GM18505 (cell line): ENCODE measurements around the gene PLXNA2.

Source experiments
- ATAC-seq: cut with Tn5 transposase; IDR thresholded peaks from one replicate; pipeline ENCODE4 v1.9.1; 2021; ENCODE audit not compliant: unreplicated experiment
- POLR2A ChIP-seq: IDR thresholded peaks from 4 replicates; pipeline ENCODE4 v1.6.1; 2011; ENCODE audit warnings: borderline replicate concordance; ENCODE audit not compliant: insufficient read depth, insufficient read length; ENCODE audit errors: extremely low read depth

PLXNA2 gene

DNA sequence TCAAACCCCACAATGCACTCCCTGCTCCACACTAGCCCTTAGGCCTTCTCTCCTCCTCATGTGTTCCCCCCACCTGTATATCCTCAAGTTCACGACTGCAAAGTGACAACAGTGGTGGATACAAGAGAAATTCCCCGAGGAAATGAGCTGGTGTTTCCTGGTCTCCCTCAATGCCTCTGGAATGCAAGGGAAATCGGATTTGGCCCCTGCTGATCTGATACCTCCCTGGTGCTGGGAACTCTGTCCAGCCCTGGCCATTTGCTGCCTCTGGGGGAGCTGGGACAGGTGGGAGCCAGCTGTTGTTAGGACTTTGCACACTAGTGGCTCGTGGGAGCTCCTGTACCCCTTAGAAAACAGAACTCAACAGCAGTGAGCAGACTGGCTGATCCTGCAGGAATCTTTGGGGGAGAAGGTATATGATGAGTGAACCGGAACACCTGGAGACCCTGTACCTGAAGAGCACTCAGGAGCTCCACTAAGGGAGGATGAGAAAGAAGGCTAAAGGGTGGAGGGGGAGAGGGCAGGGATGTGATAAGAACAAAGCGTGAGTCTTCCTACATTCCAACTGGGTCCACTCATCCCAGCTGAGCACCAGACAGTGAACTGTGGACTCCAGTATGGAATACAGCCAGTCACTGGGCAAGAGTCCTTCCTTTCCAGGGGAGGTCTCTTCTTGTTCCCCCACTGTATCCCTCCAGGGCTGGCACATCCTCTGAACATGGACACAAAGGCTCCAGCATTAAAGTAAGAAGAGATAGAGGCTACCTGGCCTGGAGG is 69.3 kb downstream of the PLXNA2 start:
- no peak for ATAC-seq
- TF ChIP-seq POLR2A: no peak

DNA sequence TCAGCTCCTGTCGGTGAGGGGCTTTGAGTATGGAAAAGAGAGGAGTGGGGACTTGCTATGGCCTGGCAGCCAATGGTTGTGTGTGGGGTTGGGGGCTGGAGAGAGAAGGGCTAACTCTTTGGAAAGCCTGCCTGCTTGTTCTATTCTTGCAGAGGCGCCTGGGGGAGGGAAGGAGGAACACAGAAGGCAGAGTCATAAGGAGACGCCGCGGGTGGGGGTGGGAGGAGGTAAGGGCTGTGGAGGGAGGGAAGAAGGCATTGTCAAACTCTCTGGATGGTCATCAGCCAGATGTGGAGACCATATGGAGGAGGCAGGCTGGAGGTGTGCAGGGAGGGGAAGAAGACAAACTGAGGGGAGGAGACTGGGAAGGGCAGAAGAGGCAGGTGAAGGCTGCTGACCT is 70.0 kb downstream of the PLXNA2 start:
- no peak for ATAC-seq
- TF ChIP-seq POLR2A: no peak

DNA sequence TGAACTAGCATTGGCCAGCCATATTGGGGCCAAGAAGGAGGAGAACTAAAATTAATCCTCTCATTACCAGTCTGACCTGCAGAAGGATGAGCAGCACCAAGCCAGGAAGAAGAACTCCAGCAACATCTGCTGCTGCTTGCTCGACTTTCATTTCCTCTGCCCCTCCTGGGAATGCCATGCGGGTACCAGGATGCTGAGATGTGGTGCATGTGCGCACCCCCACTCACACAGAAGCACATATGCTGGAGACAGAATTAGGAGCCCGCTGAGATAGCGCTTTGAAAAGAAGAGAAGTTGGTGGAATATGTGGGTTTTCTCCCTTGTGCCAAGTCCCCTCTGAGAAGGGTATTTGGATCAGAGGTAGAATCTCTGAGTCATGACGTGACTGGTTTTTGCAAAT is 70.4 kb downstream of the PLXNA2 start:
- TF ChIP-seq POLR2A: no peak
- no peak for ATAC-seq

DNA sequence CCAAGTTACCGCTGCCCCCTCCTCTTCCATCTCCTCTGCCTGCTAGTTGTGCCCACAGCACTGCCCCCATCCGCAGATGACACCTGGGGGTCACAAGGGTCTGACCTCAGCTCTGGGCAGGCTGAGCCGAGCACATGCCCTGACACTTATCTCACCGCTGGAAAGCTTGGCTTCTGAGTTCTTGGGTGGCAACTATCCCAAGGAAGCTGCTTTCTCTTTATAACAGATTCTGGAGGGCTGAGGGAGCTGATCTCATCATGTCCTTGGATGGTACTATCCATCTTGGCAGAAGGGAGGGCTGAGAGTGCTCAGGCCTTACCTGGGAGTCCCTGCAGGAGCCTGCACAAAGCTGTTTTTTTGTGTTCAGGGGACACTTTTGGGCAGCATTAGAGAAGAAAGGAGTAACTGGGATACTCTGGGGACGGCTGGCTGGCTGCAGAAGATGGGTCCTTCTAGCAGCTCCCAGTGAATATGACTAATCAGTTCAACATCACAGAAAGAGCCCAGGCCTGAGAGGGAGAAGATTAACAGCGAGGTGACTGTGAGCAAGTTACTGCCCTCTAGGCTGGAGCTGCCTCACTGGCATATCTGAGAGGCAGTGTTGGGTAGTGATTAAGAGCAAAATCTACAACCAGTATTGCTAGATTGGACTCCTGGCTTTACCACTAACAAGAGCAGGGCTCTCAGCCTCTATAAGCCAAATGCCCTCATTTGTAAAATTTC is 71.6 kb downstream of the PLXNA2 start:
- ATAC-seq: no peak
- TF ChIP-seq POLR2A: no peak

DNA sequence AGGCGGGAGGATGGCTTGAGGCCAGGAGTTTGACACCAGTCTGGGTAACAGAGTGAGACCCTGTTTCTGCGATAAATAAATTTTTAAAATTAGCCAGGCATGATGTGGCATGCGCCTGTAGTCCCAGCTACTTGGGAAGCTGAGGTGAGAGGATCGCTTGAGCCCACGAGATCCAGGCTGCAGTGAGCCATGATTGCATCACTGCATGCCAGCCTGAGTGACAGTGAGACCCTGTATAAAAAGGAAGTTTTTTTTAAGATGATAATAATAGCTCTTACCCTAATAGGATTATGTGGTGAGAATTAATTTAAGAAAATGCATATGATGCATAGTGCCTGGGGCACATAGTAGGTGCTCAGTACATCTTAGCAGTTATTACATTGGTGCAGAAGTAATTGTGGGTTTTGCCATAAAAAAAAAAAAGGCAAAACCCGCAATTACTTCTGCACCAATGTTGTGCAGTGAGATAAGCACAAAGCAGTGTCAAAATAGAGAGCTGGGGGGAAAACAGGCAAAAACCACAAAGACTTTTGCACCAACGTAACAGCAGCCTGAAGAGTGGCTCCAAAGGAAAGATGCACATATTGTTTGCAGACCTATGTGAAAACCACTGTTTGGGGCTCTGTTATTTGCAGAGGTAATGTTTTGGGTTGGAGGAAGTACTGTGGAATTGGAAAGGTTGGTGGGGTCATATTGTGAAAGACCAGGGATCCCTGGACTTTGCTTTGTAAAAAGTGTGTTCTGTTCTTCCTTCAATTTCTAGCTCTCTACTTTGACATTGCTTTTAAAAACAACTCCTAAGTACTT is 72.4 kb downstream of the PLXNA2 start:
- ATAC-seq: no peak
- no peak for TF ChIP-seq POLR2A

DNA sequence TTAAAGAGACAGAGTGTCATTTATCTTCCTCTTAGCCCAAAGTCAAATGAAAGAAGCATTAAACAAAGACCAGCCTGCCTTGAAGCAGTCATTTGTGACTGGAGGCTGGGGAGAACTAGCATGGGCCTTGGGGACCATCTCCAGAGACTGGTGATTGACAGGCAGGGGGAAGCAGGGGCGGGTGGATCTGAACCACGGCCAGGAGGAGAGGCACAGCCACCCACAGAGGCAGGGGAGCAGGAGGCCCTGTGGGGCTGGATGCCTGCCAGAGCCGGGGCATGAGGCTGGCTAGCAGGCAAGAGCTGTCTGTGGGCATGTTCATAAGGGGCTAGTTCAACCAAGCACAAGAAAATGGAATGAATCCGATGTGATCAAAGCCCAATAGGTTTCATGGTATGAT is 73.9 kb downstream of the PLXNA2 start:
- TF ChIP-seq POLR2A: no peak
- ATAC-seq: no peak

DNA sequence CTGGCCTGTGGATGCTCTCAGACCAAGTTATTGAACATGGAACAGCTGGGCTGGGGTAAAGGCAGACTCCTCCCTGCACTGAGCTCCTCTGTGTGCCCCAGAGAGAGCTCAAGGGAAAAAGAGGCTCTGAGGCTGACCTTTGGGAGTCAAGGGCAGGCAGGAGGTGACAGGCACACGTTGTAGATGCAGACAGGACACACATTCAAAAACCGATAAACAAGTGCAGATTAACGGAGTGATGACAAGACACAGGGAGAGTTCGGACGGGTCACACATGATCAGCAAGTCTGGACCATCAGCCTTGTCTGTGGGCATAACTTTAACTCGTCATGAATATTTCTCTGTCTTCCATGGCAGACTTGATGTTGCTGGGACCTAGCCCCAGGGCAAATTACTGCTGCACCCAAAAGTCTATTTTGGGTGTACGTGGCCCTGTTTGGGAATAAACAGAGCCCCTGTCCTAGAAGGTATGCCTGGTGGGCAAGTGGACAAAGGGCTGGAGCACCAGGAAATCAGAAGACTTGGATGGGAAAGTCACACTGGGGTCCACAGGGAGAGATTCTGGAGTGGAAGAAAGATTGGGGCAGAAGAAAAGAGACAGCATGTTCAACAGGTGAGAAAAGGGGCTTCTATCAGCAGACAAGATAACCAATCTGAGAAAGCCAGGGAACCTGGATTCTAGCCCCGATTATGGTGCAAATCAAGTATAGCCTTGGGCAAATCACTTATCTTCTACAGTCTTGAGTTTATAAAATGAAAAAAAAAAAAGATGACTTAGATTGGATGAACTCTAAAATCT is 74.9 kb downstream of the PLXNA2 start:
- no peak for TF ChIP-seq POLR2A

DNA sequence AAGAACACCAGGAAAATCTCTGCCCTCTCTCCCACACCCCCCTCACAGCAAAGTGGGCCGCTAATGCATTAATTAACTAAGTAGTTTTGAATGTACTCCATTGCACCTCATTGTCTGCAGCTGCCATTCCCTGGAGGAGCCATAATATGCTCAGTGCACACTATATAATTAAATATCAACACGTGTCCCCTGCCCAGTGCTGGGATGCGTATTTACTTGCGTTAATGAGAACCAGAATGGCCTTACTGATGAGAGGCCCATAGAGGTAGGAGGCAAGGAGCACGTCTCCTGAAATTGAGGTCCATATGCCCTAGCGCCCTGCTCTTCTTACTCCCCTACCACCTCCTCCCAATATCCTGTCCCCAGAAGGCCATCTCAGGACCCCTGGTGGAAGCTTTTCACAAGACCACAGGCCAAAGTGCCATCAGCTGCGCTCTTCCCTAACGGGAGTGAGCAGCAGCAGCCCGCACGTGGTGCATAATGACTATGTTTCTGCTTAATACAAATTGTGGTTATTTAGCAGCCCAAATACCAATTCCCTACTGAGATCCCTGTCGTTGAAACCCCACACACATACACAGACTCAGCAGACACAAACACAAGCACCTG is 76.8 kb downstream of the PLXNA2 start:
- TF ChIP-seq POLR2A: no peak
- ATAC-seq: no peak

More for the DNA sequence above, 74.9 kb downstream of the PLXNA2 start:
- ATAC-seq: no peak

DNA sequence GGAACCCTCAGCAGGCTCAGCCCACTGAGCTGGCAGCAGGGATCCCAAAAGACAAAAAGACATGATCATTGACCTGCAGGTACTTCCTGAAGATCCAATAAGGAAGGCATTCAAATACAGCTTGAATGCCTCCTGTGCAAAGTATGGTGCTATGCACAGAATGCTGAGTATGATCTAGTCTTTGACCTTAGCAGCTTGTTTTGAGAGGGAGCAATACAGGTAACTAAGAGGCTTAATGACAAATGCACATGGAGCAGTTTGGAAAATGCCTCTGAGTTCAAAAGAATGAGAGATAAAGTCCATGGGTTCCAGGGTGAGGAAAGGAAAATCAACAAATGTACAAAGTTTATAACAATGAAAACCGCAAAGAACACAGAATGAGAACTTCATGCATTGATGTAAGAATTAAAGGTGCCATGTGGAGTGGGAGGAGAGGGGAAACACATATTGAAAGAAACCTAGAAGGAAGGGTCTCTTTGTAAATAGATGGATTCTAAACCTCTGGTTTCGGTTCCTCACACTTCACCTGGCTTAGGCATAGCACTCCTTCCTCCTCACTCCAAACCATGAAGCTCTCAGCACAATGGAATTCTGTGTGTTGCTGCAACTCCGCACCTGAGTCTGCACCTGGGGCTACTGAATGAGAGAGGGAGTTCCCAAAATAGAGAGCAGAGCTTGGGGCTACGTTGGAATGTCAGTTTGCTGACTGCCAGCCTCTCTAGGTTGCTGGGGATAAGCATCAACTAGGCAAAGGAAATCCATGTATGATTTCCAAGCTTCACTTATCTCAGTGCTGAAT is 77.6 kb downstream of the PLXNA2 start:
- no peak for TF ChIP-seq POLR2A
- ATAC-seq: no peak

DNA sequence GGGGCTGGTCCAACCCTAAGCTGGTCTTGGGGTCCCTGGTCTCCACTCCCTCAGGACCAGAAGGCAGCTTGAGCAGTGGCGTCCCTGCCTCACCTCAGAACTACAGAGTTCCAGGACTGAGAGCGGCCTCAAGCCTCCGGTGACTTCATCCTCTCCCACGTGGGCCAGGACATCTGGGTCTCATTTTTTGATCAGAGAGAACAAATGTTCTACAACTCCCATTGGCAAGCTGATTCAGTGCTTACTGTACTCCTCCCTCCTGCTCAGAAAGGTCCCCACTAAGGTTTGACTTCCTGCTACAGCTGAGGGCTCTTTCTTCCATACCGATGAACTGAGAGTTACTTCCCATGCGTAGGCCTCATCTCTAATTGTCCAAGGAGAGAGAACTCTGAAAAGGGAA is 78.5 kb downstream of the PLXNA2 start:
- TF ChIP-seq POLR2A: no peak

DNA sequence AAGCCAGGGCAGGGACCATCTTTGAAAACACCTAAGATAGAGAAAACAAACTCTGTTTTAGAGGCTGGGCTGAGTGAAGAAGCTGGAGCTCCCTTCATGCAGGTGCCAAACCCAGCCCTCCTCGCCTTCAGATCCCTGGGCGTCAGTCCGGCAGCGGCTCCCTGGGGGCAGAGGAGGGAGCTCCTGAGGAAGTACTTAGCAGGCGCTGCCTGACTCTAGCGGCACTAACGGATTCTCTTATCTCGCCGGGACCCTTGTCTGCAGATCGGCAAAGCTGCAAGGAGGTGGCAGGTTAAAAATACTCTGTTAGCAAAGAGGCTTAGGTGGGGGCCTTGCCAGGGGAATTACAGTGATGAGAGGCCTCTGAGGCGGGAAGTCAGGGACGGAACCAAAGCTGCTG is 79.6 kb downstream of the PLXNA2 start:
- TF ChIP-seq POLR2A: no peak
- ATAC-seq: no peak

More for the DNA sequence above, 78.5 kb downstream of the PLXNA2 start:
- ATAC-seq: no peak

DNA sequence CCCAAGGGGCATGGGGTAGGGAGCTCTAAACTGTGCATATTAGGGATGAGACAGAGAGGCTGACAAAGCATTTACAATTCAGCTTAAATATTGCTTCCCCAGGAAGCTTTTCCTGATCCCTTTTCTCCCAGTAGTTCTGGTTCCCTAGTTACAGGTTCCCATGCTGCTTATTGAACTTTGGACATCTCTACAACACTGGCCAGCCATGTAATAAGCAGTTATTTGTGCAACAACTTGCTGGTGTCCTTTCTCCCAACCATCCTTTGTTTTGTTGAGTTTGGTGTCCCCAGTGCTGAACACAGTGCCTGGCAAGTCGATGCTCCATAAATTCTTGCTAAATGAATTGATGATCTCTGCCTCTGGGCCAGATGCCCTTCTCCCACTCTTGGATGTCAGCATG is 80.6 kb downstream of the PLXNA2 start:
- TF ChIP-seq POLR2A: no peak
- ATAC-seq: no peak
